G401 (cell line): ENCODE measurements around the gene KASH5. TPM values are rescaled to one million over a fixed set of nuclear protein-coding genes. Genes with fewer than 3 reads are reported as not detected.

ENCODE experiments used
- DNase-seq: peaks from one replicate; pipeline ENCODE4 v3.0.0-alpha.2; 2015; ENCODE audit warnings: low spot score
- in situ Hi-C: cut with HindIII; loops from 2 replicates; pipeline ENCODE4 v1.10.0; 2016; ENCODE audit warnings: low sequenced_read_pairs, mixed read lengths
- total RNA-seq: library from RNA; depleted of rRNA; stranded (reverse); fragments of >200 nt; shearing (Covaris generic); gene quantifications from 2 replicates; pipeline ENCODE4 v1.2.3, GENCODE V29; 2014

KASH5 gene
- total RNA-seq, 1 experiment from 2014 or later, result not detected

DNA sequence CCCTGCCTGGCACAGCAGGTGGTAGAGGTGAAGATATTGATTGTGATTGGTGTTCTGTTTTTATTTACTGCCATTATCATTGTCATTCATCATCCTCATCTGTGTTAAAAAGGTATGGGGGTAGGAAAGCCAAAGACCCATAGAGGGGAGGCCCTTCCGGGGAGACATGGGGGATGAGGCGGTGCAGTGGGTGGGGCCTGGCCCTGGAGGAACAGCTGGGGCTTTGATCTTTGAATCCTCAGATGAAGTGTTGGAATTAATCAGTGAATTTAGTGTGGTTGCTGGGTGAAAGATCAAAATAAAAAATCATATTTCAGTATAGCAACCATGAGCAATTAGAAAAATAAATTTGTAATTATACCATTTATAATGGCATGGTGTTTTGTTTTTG, 27.8 kb downstream of the KASH5 start:
- in situ Hi-C loops, result no loop called here
- no peak for DNase-seq

DNA sequence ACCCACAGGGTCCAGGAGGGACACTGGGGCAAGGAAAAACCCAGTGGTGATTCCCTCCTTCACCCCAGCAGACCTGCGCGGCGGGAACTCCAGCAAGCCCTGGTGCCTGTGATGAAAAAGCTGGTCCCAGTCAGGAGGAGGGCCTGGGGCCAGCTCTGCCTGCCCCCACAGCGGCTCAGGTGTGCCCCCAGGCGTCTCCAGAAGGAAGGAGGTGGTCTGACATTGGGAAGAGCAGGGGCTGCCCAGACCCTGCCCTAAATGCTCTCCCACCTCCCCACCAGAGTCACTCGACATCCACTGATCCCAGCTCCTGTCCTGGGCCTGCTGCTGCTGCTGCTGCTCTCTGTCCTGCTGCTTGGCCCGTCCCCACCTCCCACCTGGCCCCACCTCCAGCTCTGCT, 29.0 kb downstream of the KASH5 start:
- in situ Hi-C loops, result no loop called here
- no peak for DNase-seq

DNA sequence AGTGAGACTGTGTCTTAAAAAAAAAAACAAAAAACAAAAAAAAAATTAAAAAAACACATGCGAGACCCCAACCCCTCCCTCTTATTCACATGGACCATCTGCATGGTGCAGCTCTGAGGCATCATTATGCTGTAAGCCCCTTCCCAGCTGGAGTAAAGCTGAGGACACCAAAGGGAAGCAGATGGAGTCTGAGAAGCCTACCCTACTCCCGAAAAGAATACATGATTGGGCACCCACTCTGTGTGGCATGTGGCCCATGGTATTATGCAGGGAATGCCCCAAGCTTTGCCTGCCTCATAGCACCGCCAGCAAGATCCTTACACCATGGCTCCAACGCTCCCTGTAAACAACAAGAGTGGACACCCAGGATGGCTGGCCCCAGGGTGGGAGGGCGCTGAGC, 30.5 kb downstream of the KASH5 start:
- no peak for DNase-seq
- in situ Hi-C loops, result no loop called here

- in situ Hi-C loops, result no loop called here
- no peak for DNase-seq
Measured at GRCh38 chr19:49419173-49419572, 31.1 kb downstream of the KASH5 start.

DNA sequence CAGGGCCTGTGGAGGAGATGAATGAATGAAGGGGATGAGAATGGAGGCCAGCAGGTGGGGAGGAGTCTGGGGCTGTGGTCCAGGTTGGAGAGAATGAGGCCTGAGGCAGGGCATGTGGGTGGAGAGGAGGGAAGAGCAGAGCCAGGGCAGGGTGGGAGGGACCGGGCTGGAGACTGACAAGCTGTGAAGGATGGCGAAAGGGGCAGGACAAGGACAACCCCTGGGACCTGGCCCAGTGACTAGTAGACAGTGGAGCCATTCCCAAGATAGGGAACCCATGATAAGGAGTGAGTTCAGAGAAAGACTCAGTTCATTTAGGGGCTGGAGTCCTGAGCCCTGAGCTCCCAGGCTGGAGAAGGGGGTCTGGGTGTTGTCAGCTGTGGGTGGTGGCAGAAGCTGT, 32.2 kb downstream of the KASH5 start:
- in situ Hi-C loops, result no loop called here
- no peak for DNase-seq

DNA sequence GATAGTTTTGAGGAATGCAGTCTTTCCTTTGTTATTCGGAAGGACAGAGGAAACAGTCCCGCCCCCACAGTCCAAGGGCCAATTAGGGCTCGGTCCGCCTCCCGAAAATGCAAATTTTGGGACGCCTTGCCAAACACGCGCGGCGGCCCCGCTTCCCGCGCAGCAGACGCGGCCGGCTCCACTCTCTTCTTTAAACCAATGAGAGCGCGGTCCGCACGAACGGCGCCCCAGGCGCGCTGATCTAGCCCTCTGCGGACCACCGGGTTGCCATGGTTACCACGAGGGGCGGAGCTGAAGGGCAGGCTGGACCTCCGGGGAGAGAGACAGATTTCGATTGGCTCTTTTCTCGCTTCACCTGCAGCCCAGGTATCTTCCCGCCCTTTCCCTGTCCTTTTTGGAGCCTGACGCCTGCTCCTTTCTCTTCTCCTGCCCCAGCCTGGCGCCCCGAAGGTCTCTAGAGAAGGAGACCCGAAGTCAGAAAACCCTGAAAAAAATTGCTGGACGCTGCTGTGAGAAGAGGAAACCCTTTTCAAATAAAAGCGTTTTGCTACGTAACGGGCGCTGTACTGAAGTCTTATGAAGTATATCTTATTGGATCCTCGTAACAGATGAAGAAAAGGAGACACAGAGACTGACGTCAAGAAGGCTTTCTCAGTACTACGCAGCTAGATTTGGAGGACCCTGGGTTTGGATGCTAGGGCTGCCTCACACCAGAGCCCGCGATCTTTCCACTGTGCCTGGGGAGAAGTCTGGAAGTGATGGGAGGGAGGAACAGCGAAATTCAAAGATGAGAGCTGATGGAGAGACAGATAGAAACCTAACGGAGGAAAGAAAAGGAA, 33.2 kb downstream of the KASH5 start:
- peak; percentile 93 for DNase-seq
- in situ Hi-C loops, result no loop called here

DNA sequence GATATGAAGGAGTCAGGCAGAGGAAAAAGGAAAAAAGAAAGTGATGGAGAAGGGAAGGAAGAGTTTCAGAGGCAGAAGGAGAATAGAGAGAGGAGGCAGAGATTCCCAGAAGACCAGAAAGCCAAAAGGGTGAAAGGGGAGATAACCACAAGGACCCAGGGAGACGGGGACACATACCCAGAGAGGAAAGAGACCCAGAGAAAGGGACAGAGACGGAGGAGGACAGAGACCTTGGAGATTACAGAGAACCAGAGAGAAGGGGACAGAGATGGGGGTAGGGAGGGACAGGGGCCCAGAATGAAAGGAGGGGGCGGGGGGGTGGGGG, 33.8 kb downstream of the KASH5 start:
- no peak for DNase-seq
- in situ Hi-C loops, result no loop called here

DNA sequence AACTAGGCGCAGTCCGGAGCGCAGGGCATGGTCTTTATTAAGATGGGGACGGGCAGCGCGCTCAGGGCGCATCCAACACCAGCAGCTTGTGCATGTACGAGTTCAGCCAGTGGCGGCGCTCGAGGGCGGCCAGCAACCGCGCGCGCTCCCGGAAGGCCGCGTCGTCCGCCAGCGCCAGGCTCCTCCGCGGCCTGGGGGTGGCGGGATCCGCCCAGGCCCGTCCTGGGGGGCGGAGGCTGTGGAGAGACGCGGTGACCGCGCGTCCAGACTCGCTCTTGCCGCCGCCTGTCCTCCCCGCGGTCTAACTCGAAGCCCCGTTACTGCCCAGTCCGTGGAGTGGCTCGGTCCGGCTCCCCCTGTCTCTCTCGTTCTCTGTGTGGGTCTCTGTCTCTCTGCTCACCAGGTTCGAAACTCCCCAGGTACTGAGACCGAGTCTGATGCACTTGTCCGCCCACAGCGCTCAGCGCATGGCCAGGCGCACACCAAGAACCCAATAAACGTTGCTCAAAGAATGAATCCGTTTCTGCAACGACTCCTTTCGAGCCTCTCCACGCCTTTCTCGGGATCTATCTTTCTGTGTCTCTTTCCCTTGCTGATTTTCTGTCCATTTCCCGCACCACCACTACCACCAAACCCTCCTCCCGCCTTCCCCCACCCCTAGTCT, 34.5 kb downstream of the KASH5 start:
- in situ Hi-C loops, result no loop called here
- peak; percentile 80 for DNase-seq

DNA sequence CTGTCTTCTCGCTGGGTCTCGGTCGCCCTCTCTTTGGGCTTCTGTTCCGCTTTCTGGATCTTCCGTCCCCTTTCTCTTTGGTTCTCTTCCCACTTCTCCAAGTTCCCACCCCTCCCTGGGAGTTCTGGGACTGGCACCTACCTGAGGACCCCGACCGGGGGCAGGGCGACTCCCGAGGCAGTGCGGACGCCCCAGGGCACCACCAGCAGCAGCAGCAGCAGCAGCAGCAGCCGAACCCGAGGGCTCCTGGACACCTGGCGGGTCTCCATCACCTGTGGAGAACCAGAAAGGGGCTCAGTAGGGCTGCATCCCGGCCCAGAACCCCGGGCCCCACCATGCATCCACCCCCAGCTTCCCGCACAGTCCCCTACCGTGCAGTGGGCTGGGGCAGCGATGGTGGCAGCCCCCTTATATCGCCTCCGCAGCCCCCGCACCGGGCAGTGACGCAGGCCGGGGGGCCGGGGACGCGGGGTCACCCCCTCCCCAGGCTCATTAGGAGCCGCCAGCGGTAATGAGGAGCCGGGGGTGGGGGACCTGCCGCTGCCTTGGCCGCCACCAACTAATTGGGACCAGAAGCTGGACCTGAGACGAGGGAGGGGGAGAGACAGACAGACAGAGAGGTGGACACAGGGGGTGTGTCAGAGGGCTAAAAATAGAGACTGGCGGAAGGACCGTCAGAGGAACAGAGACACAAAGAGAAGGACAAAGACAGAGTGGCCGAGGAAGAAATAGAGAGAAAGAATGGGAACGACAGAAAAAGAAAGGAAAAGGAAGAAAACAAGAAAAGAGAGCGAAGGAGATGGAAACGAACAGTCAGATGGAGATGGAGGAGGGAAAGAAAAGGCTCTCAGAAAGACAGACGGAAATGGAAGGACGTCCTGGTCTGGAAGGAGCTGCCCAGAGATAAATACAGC, 35.3 kb downstream of the KASH5 start, which contains the start of gene PTH2:
TSS of gene PTH2 (minus strand) at position 371 of the 914 bp plus-strand sequence. CDS start at position 269, 102 bp downstream.
- DNase-seq, result no peak

GRCh38 chr19:49423985-49424303, 35.9 kb downstream of the KASH5 start:
- in situ Hi-C loops, result no loop called here
- no peak for DNase-seq

More for the DNA sequence above, 35.3 kb downstream of the KASH5 start, which contains the start of gene PTH2:
- in situ Hi-C loops, result no loop called here

GRCh38 chr19:49425178-49425577, 37.1 kb downstream of the KASH5 start, which contains the start of gene GFY:
TSS of gene GFY (plus strand) at chr19:49425388. CDS start at chr19:49426431, 1,043 bp downstream.
- in situ Hi-C loops, result no loop called here
- DNase-seq, result no peak

GRCh38 chr19:49425922-49426592, 38.0 kb downstream of the KASH5 start:
- in situ Hi-C loops, result no loop called here
- DNase-seq, result no peak

DNA sequence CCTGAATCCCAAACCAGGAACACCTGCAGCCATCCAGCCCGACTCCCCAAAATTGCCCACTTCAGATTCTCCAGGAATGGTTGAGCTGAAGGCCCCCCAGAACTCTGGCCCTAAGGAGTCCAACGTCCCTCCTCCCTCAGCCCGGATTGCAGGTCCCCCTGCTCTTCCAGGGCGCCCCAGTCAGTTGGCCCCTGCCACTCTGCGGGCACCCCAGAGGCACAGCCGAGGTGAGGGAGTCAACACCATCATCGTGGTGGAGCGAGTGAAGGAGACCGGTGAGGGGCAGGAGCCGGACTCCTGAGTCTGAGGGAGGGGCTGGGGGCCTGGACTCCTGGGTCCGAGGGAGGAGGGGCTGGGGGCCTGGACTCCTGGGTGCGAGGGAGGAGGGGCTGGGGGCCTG, 39.3 kb downstream of the KASH5 start:
- in situ Hi-C loops, result no loop called here

DNA sequence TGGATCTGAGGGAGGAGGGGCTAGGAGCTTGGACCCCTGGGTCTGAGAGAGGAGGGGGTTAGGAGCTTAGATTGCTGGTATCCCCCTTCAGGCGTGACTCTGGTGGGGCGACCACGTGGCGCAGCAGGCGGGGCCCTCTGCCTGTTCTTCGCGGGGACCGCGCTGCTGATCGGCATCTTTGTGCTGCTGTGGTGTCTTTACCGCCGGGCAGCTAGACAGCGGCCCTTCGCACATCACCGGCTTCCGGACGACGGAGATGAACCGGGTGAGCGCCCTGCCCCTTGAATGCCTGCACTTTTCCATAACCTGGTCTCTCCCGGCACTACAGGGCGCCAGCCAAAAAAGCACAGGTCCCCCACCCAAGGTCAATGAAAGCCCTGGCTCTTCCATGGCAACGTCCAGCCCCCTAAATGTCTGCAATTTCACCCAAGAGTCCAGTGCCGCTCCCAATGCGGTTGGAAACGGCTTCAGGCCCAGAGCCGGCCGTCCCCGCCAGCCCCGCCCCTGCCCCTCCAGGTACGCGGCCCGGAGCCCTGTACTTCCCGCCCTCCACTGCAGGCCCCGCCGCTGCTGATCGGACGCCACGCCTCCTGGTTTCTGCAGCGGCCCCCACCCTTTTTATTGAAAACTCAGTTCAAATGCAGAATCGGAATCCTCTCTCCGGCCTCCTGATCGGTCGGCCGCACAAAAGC, 40.0 kb downstream of the KASH5 start:
- in situ Hi-C loops, result no loop called here
- DNase-seq, result no peak

More for the DNA sequence above, 39.3 kb downstream of the KASH5 start:
- DNase-seq, result no peak

- DNase-seq, result no peak
- in situ Hi-C loops, result no loop called here
Measured at GRCh38 chr19:49428547-49429451, 40.8 kb downstream of the KASH5 start.

DNA sequence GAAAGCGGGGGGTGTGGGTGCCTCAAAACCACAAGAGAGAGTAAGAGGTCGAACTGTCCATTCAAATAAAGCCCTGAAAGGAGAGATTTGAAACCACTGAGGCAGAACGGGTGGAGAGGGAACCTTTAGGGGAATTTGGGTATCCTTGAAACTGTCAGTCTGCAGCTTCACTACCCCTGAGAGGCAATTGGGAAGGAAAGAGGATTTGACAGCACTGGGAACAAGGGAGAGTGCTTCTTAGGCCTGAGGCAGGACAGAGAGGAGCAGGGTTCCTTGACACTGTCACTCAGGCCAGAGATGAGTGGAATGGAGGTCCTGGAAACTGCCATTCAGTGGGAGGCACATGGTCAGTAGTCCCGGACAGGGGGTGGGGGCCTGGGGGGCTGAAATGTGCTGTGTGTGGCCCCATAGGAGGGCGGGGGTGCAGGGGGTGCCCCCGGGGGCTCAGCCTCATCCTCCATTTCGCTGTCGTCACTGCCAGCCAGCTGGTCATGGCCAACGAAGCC, 42.2 kb downstream of the KASH5 start:
- in situ Hi-C loops, result no loop called here

GRCh38 chr19:49430678-49431329, 42.8 kb downstream of the KASH5 start:
- peak; percentile 43 for DNase-seq
- in situ Hi-C loops, result no loop called here

More for the DNA sequence above, 42.2 kb downstream of the KASH5 start:
- peak; percentile 10 for DNase-seq
